ENCODE measurements around the gene TNFRSF9.

Gene TNFRSF9

GRCh38 chr1:7940745-7941436 lies at the start of gene TNFRSF9:
Gene TNFRSF9 (minus strand): TSS chr1:7940839. CDS start chr1:7939994, 845 bp downstream.
- peak within 1 kb of the TSS; percentile 91 for H3K27ac Mint-ChIP-seq
- H3K4me1 Mint-ChIP-seq = peaks cover 39 to 43% of the 10 kb centered on the region in 2 donors
- H3K27me3 Mint-ChIP-seq = peaks cover 27 to 38% of the 10 kb centered on the region in 2 donors
- H3K9me3 Mint-ChIP-seq = no peaks in the 10 kb centered on the region
- DNase-seq (peak; percentile 70), ATAC-seq (replicated peaks) (peak; percentile 88 to 90)
- H3K36me3 Mint-ChIP-seq = peaks cover 15 to 17% of the 10 kb centered on the region in 2 donors
- H3K4me3 Mint-ChIP-seq = peak within 1 kb of the TSS; percentile 83 to 88

- H3K36me3 Mint-ChIP-seq = peaks cover 46 to 52% of the 10 kb centered on the region in 2 donors
- no peak for DNase-seq
- H3K4me1 Mint-ChIP-seq = peaks cover 6 to 24% of the 10 kb centered on the region in 2 donors
- ATAC-seq (replicated peaks) = no peak
- H3K27ac Mint-ChIP-seq = no peak overlapping the region
- H3K4me3 Mint-ChIP-seq = no peak overlapping the region
- peaks cover 0 to 5% of the 10 kb centered on the region in 2 donors for H3K9me3 Mint-ChIP-seq
- no peaks in the 10 kb centered on the region for H3K27me3 Mint-ChIP-seq
Observed at GRCh38 chr1:7989762-7990428, 49.3 kb upstream of the TNFRSF9 start.

- ATAC-seq (replicated peaks) (no peak), DNase-seq (no peak)
- Mint-ChIP-seq H3K36me3 (peaks cover 43 to 59% of the 10 kb centered on the region in 2 donors), H3K4me1 (peaks cover 2 to 10% of the 10 kb centered on the region in 2 donors), H3K9me3 (peaks cover 0 to 5% of the 10 kb centered on the region in 2 donors), H3K4me3 (no peak overlapping the region), H3K27me3 (no peaks in the 10 kb centered on the region), H3K27ac (no peak overlapping the region)
Observed at GRCh38 chr1:7988576-7988975, 47.9 kb upstream of the TNFRSF9 start.

DNA sequence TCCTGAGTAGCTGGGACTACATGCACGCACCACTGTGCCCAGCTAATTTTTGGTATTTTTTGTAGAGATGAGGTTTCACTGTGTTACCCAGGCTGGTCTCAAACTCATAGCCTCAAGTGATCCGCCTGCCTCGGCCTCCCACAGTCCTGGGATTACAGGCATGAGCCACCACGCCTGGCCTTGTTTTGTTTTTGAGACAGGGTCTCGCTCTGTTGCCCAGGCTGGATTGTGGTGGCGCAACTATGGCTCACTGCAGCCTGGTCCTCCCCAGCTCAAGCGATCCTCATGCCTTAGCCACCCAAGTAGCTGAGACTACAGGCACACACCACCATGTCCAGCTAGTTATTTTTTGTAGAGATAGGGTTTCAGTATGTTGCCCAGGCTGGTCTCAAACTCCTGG lies 46.9 kb upstream of the TNFRSF9 start:
- Mint-ChIP-seq H3K4me3 (no peak overlapping the region), H3K27me3 (no peaks in the 10 kb centered on the region), H3K27ac (no peak overlapping the region), H3K4me1 (peaks cover 2 to 8% of the 10 kb centered on the region in 2 donors), H3K9me3 (peaks cover 0 to 5% of the 10 kb centered on the region in 2 donors), H3K36me3 (peaks cover 39 to 58% of the 10 kb centered on the region in 2 donors)
- no peak for ATAC-seq (replicated peaks)
- DNase-seq = no peak

DNA sequence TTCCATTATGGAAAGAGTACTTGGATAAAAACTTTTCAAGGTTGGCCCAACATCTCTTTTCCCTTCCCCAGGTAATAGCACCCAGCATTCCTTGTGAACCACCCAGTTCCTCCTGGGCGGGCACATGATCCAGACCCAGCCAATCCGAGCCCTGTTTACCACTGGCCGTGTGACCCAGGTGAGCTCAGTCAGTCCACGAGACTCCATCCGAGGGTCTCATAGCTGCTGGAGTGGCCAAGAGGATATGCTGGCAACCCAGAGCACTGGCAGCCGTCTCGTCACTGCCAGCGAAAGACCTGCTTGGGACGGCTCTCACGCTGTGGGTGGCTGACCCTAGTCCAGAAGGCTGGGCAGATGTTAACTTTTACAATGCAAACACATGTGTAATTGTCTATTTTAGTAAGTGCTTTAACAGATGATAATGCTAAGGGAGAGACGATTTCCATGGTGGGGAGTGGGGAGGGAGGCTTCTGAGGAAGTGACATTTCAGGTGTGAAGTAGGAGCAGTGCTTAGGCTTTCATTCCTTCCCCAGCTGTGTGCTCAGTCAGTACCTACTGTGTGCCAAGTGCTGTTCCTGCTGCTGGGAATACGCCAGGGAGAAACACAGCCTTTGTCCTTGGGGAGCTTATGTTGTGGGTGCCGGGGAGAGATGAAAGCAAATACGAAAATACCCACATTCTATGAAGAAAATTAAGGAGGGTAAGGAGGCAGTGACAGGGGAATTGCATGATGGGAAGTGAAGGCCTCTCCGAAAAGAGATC lies 45.4 kb upstream of the TNFRSF9 start:
- Mint-ChIP-seq H3K27ac (peak overlapping the region; percentile 67), H3K36me3 (peaks cover 44 to 60% of the 10 kb centered on the region in 2 donors), H3K4me1 (peaks cover 5 to 12% of the 10 kb centered on the region in 2 donors), H3K27me3 (no peaks in the 10 kb centered on the region), H3K9me3 (peaks cover 0 to 5% of the 10 kb centered on the region in 2 donors), H3K4me3 (no peak overlapping the region)
- DNase-seq (no peak), ATAC-seq (replicated peaks) (no peak)

DNA sequence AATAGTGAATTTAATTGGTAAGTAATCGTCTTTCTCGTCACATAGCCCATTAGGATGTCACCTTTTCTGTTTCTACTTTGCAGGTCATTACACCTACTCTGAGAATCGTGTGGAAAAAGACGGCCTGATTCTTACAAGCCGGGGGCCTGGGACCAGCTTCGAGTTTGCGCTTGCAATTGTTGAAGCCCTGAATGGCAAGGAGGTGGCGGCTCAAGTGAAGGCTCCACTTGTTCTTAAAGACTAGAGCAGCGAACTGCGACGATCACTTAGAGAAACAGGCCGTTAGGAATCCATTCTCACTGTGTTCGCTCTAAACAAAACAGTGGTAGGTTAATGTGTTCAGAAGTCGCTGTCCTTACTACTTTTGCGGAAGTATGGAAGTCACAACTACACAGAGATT lies 44.2 kb upstream of the TNFRSF9 start:
- H3K27ac Mint-ChIP-seq = no peak overlapping the region
- no peaks in the 10 kb centered on the region for H3K27me3 Mint-ChIP-seq
- peaks cover 7 to 12% of the 10 kb centered on the region in 2 donors for H3K4me1 Mint-ChIP-seq
- peaks cover 41 to 60% of the 10 kb centered on the region in 2 donors for H3K36me3 Mint-ChIP-seq
- DNase-seq = no peak
- H3K4me3 Mint-ChIP-seq = no peak overlapping the region
- ATAC-seq (replicated peaks) = no peak
- H3K9me3 Mint-ChIP-seq = peaks cover 0 to under 1% of the 10 kb centered on the region in 2 donors

GRCh38 chr1:7983086-7983778 lies 42.6 kb upstream of the TNFRSF9 start:
- H3K9me3 Mint-ChIP-seq = no peaks in the 10 kb centered on the region
- H3K4me1 Mint-ChIP-seq = peaks cover 7 to 12% of the 10 kb centered on the region in 2 donors
- DNase-seq = no peak
- no peak overlapping the region for H3K4me3 Mint-ChIP-seq
- ATAC-seq (replicated peaks) = no peak
- H3K27ac Mint-ChIP-seq = no peak overlapping the region
- no peaks in the 10 kb centered on the region for H3K27me3 Mint-ChIP-seq
- H3K36me3 Mint-ChIP-seq = peaks cover 44 to 58% of the 10 kb centered on the region in 2 donors

- DNase-seq (no peak), ATAC-seq (replicated peaks) (no peak)
- Mint-ChIP-seq H3K27me3 (no peaks in the 10 kb centered on the region), H3K9me3 (no peaks in the 10 kb centered on the region), H3K27ac (peak overlapping the region; percentile 77), H3K36me3 (peaks cover 33 to 50% of the 10 kb centered on the region in 2 donors), H3K4me1 (peaks cover 5 to 7% of the 10 kb centered on the region in 2 donors), H3K4me3 (no peak overlapping the region)
Observed at GRCh38 chr1:7980984-7981383, 40.3 kb upstream of the TNFRSF9 start.

DNA sequence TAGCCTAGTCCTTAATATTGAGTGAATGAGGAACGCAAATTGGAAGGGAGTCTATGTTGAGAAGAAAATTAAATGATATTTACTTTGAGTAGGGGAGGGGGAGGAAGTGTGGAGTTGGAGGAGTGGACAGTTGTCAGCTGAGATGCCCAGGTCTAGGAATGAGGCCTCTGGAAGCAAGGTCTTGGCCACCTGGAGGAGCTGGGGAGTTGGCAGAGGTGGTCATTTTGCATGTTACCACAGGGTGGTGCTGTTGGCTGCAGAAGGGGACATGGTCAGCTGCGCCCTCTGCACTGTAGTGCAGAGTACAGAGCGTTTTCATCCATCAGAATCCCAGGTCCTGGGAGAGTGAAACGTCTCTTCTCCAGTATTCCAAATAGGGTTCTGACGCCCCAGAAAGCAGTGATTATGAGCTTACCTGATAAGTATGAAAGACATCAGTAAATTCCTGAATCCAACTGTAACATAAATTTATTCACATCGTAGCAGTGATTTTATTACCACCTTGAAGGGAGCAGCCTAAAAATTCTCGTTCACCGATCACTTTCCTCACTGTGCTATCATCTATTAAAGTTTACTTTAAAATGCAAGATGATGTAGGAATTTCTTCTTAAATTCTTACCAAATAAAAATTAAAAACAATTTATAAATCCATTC lies 34.7 kb upstream of the TNFRSF9 start:
- ATAC-seq (replicated peaks) (peak; percentile 80 to 90), DNase-seq (peak; percentile 24)
- Mint-ChIP-seq H3K4me3 (no peak overlapping the region), H3K27me3 (no peaks in the 10 kb centered on the region), H3K4me1 (peaks cover 0 to 10% of the 10 kb centered on the region in 2 donors), H3K27ac (peak overlapping the region; percentile 74), H3K36me3 (peaks cover 41 to 50% of the 10 kb centered on the region in 2 donors), H3K9me3 (no peaks in the 10 kb centered on the region)

DNA sequence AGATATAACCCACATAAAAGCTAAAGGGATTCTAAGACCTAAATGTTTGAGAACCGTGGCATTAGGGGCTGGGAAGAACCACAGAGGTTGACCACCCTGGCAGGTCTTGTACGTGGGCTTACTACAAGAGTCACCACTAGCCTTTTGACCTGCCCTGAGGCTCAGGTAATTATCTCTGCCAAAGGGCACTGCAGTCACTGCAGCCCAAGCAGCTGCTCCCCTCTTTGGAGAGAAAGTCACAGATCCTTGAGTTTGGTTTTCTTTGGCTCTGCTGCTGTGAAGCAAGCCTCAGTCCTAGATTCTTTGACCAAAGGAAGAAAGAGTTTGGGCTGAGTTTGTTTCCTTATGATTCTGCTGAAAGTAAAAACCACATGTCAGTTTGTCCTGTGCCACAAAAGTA lies 32.4 kb upstream of the TNFRSF9 start:
- Mint-ChIP-seq H3K4me3 (no peak overlapping the region), H3K9me3 (no peaks in the 10 kb centered on the region), H3K36me3 (peaks cover 45 to 56% of the 10 kb centered on the region in 2 donors), H3K27me3 (no peaks in the 10 kb centered on the region), H3K27ac (no peak overlapping the region), H3K4me1 (peaks cover 3 to 14% of the 10 kb centered on the region in 2 donors)
- DNase-seq (no peak), ATAC-seq (replicated peaks) (no peak)

DNA sequence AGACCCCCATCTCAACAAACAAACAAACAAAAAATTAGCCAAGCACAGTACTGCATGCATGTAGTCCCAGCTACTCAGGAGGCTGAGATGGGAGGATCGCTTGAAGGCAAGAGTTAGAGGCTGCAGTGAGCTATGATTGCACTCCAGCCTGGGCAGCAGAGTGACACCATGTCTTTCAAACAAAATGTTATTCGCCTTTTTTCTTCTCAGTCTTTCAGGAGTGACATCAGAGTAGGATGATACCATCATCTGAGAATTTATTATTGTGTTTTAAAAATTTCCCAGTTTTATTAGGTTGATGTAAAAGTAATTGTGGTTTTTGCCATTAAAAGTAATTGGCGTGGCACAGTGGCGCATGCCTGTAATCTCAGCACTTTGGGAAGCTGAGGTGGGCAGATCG lies 31.6 kb upstream of the TNFRSF9 start:
- Mint-ChIP-seq H3K9me3 (no peaks in the 10 kb centered on the region), H3K4me3 (no peak overlapping the region), H3K27ac (peak overlapping the region; percentile 5), H3K36me3 (peaks cover 45 to 52% of the 10 kb centered on the region in 2 donors), H3K4me1 (peaks cover 3 to 18% of the 10 kb centered on the region in 2 donors), H3K27me3 (no peaks in the 10 kb centered on the region)
- DNase-seq (no peak), ATAC-seq (replicated peaks) (no peak)

GRCh38 chr1:7971024-7971423 lies 30.4 kb upstream of the TNFRSF9 start:
- no peaks in the 10 kb centered on the region for H3K9me3 Mint-ChIP-seq
- H3K27ac Mint-ChIP-seq = no peak overlapping the region
- ATAC-seq (replicated peaks) (no peak), DNase-seq (no peak)
- peaks cover 8 to 24% of the 10 kb centered on the region in 2 donors for H3K4me1 Mint-ChIP-seq
- no peaks in the 10 kb centered on the region for H3K27me3 Mint-ChIP-seq
- H3K36me3 Mint-ChIP-seq = peaks cover 46 to 53% of the 10 kb centered on the region in 2 donors
- H3K4me3 Mint-ChIP-seq = no peak overlapping the region

GRCh38 chr1:7970246-7970645 lies 29.6 kb upstream of the TNFRSF9 start:
- Mint-ChIP-seq H3K4me3 (no peak overlapping the region), H3K9me3 (no peaks in the 10 kb centered on the region), H3K27me3 (no peaks in the 10 kb centered on the region), H3K27ac (no peak overlapping the region), H3K36me3 (peaks cover 47 to 57% of the 10 kb centered on the region in 2 donors), H3K4me1 (peaks cover 10 to 22% of the 10 kb centered on the region in 2 donors)
- DNase-seq = no peak
- peak; percentile 52 for ATAC-seq (replicated peaks)
